GM23338 (cell line): ENCODE measurements around the gene TMEM101. TPM values are rescaled to one million over a fixed set of nuclear protein-coding genes. Genes with fewer than 3 reads are reported as not detected.

Source experiments
- ATAC-seq: fragments of 200-7000 bp; cut with Tn5 transposase; 3 replicates; pipeline ENCODE4 v1.9.1; 2020
- DNase-seq: peaks from one replicate; pipeline ENCODE4 v3.0.0-alpha.2; 2015; ENCODE audit warnings: low spot score
- H2AFZ ChIP-seq: fragments of 200-600 bp; sonication (generic); 2 replicates; pipeline ENCODE4 v1.8.0; 2016; ENCODE audit warnings: antibody characterized with exemption, mild to moderate bottlenecking, moderate library complexity
- H3F3A ChIP-seq: fragments of 200-600 bp; sonication (generic); replicated peaks from 2 replicates; pipeline ENCODE4 v1.8.0; 2017; ENCODE audit warnings: antibody characterized with exemption, mixed run types, low read depth
- H3K27ac ChIP-seq: fragments of 200-600 bp; sonication (generic); 2 replicates; pipeline ENCODE4 v1.6.1; 2016; ENCODE audit warnings: low read depth
- H3K27me3 ChIP-seq: fragments of 200-600 bp; sonication (generic); 2 replicates; pipeline ENCODE4 v1.8.0; 2016; ENCODE audit warnings: mild to moderate bottlenecking, mixed run types, moderate library complexity; ENCODE audit not compliant: insufficient read depth
- H3K36me3 ChIP-seq: fragments of 200-600 bp; sonication (generic); 2 replicates; pipeline ENCODE4 v1.8.0; 2016; ENCODE audit warnings: mild to moderate bottlenecking; ENCODE audit not compliant: insufficient read depth
- H3K4me1 ChIP-seq: fragments of 200-600 bp; sonication (generic); 2 replicates; pipeline ENCODE4 v1.8.0; 2016; ENCODE audit warnings: mild to moderate bottlenecking, moderate library complexity; ENCODE audit not compliant: insufficient read depth
- H3K4me2 ChIP-seq: fragments of 200-600 bp; sonication (generic); 2 replicates; pipeline ENCODE4 v1.7.1; 2017; ENCODE audit warnings: mixed run types
- H3K4me3 ChIP-seq: fragments of 200-600 bp; sonication (generic); 2 replicates; pipeline ENCODE4 v1.6.1; 2016; ENCODE audit warnings: mixed run types
- H3K79me2 ChIP-seq: fragments of 200-600 bp; sonication (generic); replicated peaks from 2 replicates; pipeline ENCODE4 v1.8.0; 2017; ENCODE audit warnings: mild to moderate bottlenecking; ENCODE audit not compliant: insufficient read depth
- H3K9me2 ChIP-seq: fragments of 200-600 bp; sonication (generic); 2 replicates; pipeline ENCODE4 v1.8.0; 2017; ENCODE audit not compliant: insufficient read depth
- H4K20me1 ChIP-seq: fragments of 200-600 bp; sonication (generic); replicated peaks from 2 replicates; pipeline ENCODE4 v1.8.0; 2017; ENCODE audit warnings: mild to moderate bottlenecking; ENCODE audit not compliant: insufficient read depth
- H3K27ac Mint-ChIP-seq: 2 replicates; pipeline ENCODE4 v1.8.0; 2020; ENCODE audit warnings: inconsistent platforms, mild to moderate bottlenecking, moderate library complexity, mixed read lengths
- H3K27me3 Mint-ChIP-seq: 3 replicates; pipeline ENCODE4 v1.8.0; 2022; ENCODE audit warnings: low read depth, mild to moderate bottlenecking, moderate library complexity, mixed read lengths, inconsistent platforms; ENCODE audit not compliant: insufficient read depth, poor library complexity
- H3K36me3 Mint-ChIP-seq: 3 replicates; pipeline ENCODE4 v1.8.0; 2021; ENCODE audit warnings: low read depth, mild to moderate bottlenecking, inconsistent platforms, moderate library complexity, mixed read lengths
- H3K4me1 Mint-ChIP-seq: 3 replicates; pipeline ENCODE4 v1.8.0; 2020; ENCODE audit warnings: mild to moderate bottlenecking, inconsistent platforms, mixed read lengths
- H3K4me3 Mint-ChIP-seq: 3 replicates; pipeline ENCODE4 v1.8.0; 2021; ENCODE audit warnings: moderate library complexity, mild to moderate bottlenecking, inconsistent platforms, mixed read lengths
- H3K9me3 Mint-ChIP-seq: 3 replicates; pipeline ENCODE4 v1.8.0; 2020; ENCODE audit warnings: moderate library complexity, mild to moderate bottlenecking, inconsistent platforms, mixed read lengths
- EZH2 ChIP-seq: fragments of 200-600 bp; sonication (generic); IDR thresholded peaks from one replicate; pipeline ENCODE4 v1.8.0; 2017; ENCODE audit warnings: antibody characterized with exemption, mild to moderate bottlenecking, low read depth; ENCODE audit not compliant: unreplicated experiment
- JUNB ChIP-seq: IDR thresholded peaks from one replicate; pipeline ENCODE4 v1.6.1; 2016; ENCODE audit warnings: antibody characterized with exemption; ENCODE audit not compliant: unreplicated experiment
- NANOG ChIP-seq: IDR thresholded peaks from 2 replicates; pipeline ENCODE4 v1.6.1; 2016; ENCODE audit warnings: antibody characterized with exemption, borderline replicate concordance
- STAT1 ChIP-seq: IDR thresholded peaks from one replicate; pipeline ENCODE4 v1.6.1; 2016; ENCODE audit warnings: antibody characterized with exemption; ENCODE audit not compliant: unreplicated experiment
- polyA plus RNA-seq: library from polyadenylated mRNA; unstranded; fragments of >200 nt; fragmentation: Nextera tagmentation; extraction: Ambion mirVana; gene quantifications from 2 replicates; pipeline ENCODE4 v1.2.1, GENCODE V29; 2016
- total RNA-seq: library from RNA; depleted of rRNA; stranded (reverse); fragments of >200 nt; shearing (Covaris generic); gene quantifications from 2 replicates; pipeline ENCODE4 v1.2.3, GENCODE V29; 2014
- TF ChIP-seq, protein P1 (sequence below): IDR thresholded peaks from one replicate; pipeline ENCODE4 v1.6.1; 2018; ENCODE audit warnings: antibody characterized with exemption; ENCODE audit not compliant: unreplicated experiment
- TF ChIP-seq, protein P2 (sequence below): fragments of 250-450 bp; sonication (Bioruptor Pico); IDR thresholded peaks from 2 replicates; pipeline ENCODE4 v1.5.0; 2020; ENCODE audit warnings: mild to moderate bottlenecking, moderate library complexity

TMEM101 gene
- total and polyA plus RNA-seq, 2 experiments from 2014 or later = 15.9 to 31.6 TPM

DNA sequence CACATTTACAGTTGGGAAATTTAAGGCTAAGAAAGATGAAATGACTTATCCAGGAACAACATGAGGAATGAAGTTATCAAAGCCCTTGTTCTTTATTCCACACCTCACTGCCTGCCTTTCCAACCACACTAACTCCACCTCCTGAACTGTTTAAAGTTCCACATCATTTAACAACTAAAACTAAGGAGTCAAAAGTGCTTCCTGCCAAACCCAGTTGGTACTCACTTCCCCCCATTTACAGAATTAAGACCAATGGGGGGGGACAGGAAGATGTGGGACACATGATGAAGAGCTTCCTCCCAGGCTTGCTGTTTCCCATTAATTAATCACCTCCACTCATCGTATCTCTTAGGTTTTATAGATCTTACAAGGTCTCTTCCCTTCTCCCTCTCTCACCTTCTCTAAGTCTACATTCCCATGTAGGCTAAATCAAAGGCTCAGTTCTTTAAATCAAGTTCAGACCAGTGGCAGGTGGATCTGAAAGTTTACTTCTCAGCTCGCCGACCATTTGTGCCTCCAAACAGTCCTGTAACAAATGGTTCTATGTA is 19.2 kb upstream of the TMEM101 start (continued):
- TF ChIP-seq, protein P1, sequence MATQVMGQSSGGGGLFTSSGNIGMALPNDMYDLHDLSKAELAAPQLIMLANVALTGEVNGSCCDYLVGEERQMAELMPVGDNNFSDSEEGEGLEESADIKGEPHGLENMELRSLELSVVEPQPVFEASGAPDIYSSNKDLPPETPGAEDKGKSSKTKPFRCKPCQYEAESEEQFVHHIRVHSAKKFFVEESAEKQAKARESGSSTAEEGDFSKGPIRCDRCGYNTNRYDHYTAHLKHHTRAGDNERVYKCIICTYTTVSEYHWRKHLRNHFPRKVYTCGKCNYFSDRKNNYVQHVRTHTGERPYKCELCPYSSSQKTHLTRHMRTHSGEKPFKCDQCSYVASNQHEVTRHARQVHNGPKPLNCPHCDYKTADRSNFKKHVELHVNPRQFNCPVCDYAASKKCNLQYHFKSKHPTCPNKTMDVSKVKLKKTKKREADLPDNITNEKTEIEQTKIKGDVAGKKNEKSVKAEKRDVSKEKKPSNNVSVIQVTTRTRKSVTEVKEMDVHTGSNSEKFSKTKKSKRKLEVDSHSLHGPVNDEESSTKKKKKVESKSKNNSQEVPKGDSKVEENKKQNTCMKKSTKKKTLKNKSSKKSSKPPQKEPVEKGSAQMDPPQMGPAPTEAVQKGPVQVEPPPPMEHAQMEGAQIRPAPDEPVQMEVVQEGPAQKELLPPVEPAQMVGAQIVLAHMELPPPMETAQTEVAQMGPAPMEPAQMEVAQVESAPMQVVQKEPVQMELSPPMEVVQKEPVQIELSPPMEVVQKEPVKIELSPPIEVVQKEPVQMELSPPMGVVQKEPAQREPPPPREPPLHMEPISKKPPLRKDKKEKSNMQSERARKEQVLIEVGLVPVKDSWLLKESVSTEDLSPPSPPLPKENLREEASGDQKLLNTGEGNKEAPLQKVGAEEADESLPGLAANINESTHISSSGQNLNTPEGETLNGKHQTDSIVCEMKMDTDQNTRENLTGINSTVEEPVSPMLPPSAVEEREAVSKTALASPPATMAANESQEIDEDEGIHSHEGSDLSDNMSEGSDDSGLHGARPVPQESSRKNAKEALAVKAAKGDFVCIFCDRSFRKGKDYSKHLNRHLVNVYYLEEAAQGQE = no peak
- no peak for TF ChIP-seq JUNB

DNA sequence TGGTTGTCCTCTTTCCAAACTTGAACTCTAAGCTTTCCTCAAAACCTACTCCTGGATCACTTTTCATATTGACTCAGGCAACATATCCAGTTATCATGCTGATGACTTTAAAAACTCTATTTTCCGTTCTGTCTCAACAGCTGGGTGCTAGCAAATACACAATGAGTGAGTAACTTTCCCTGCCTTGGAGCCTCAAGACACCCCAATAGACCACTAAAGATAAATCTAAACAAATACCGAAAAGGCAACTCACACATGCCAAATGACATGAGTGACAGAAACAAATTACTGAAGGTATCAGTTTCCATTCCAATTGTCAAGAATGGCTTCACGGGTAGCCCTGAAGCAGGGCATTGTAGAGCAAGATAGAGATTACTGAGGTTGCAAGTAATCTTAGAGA is 15.7 kb upstream of the TMEM101 start:
- H3K4me2 ChIP-seq = no peak overlapping the region
- no peaks in the 10 kb centered on the region for H3K9me2 ChIP-seq
- 0 out of 2 replicates have a peak, but pooled peaks cover 2% of the 10 kb centered on the region for H3K79me2 ChIP-seq
- peaks cover 22% of the 10 kb centered on the region for H4K20me1 ChIP-seq
- H3K9me3 Mint-ChIP-seq = no peaks in the 10 kb centered on the region
- TF ChIP-seq EZH2 = no peak
- DNase-seq = no peak
- no peak for ATAC-seq
- peaks cover 10% of the 10 kb centered on the region for H3K36me3 ChIP-seq
- no peak overlapping the region for H3K27ac Mint-ChIP-seq
- peaks cover 43% of the 10 kb centered on the region for H3K36me3 Mint-ChIP-seq
- H3K4me1 Mint-ChIP-seq = no peaks in the 10 kb centered on the region
- no peak overlapping the region for H3K27ac ChIP-seq
- no peaks in the 10 kb centered on the region for H3K4me1 ChIP-seq
- H3K4me3 ChIP-seq = no peak overlapping the region
- no peaks in the 10 kb centered on the region for H3K27me3 ChIP-seq
- no peak overlapping the region for H3K4me3 Mint-ChIP-seq
- peaks cover 2% of the 10 kb centered on the region for H3K27me3 Mint-ChIP-seq
- peaks cover 16% of the 10 kb centered on the region for H3F3A ChIP-seq
- no peak overlapping the region for H2AFZ ChIP-seq

DNA sequence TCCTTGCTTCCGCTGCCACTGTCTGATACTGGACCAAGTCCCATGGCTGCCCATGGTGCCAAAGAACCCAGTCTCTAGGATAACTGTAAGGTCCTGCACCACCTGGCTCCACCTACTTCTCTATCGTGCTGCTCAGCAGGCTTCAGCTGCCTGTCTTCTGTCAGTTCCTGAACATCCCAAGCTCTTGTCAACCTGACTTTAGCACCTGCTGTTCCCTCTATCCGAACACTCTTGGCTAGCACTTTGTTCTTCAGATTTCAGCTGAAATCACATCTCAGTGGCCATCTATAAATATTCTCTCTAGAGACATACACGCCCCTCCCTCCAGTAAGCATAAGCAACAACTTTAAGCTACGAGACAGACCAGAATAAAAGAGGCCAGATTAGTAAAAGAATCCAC is 15.0 kb upstream of the TMEM101 start:
- Histone ChIP-seq H3K79me2 (0 out of 2 replicates have a peak, but pooled peaks cover 2% of the 10 kb centered on the region), H3F3A (peaks cover 16% of the 10 kb centered on the region), H2AFZ (no peak overlapping the region), H4K20me1 (peaks cover 22% of the 10 kb centered on the region), H3K9me2 (no peaks in the 10 kb centered on the region), H3K36me3 (peaks cover 10% of the 10 kb centered on the region), H3K27ac (no peak overlapping the region), H3K27me3 (no peaks in the 10 kb centered on the region), H3K4me2 (no peak overlapping the region), H3K4me3 (no peak overlapping the region), H3K4me1 (no peaks in the 10 kb centered on the region)
- Mint-ChIP-seq H3K27me3 (peaks cover 3% of the 10 kb centered on the region), H3K36me3 (peaks cover 40% of the 10 kb centered on the region), H3K27ac (no peak overlapping the region), H3K4me3 (no peak overlapping the region), H3K9me3 (no peaks in the 10 kb centered on the region), H3K4me1 (no peaks in the 10 kb centered on the region)
- no peak for DNase-seq
- no peak for ATAC-seq
- TF ChIP-seq NANOG (no peak), STAT1 (no peak)
- TF ChIP-seq, protein P2, sequence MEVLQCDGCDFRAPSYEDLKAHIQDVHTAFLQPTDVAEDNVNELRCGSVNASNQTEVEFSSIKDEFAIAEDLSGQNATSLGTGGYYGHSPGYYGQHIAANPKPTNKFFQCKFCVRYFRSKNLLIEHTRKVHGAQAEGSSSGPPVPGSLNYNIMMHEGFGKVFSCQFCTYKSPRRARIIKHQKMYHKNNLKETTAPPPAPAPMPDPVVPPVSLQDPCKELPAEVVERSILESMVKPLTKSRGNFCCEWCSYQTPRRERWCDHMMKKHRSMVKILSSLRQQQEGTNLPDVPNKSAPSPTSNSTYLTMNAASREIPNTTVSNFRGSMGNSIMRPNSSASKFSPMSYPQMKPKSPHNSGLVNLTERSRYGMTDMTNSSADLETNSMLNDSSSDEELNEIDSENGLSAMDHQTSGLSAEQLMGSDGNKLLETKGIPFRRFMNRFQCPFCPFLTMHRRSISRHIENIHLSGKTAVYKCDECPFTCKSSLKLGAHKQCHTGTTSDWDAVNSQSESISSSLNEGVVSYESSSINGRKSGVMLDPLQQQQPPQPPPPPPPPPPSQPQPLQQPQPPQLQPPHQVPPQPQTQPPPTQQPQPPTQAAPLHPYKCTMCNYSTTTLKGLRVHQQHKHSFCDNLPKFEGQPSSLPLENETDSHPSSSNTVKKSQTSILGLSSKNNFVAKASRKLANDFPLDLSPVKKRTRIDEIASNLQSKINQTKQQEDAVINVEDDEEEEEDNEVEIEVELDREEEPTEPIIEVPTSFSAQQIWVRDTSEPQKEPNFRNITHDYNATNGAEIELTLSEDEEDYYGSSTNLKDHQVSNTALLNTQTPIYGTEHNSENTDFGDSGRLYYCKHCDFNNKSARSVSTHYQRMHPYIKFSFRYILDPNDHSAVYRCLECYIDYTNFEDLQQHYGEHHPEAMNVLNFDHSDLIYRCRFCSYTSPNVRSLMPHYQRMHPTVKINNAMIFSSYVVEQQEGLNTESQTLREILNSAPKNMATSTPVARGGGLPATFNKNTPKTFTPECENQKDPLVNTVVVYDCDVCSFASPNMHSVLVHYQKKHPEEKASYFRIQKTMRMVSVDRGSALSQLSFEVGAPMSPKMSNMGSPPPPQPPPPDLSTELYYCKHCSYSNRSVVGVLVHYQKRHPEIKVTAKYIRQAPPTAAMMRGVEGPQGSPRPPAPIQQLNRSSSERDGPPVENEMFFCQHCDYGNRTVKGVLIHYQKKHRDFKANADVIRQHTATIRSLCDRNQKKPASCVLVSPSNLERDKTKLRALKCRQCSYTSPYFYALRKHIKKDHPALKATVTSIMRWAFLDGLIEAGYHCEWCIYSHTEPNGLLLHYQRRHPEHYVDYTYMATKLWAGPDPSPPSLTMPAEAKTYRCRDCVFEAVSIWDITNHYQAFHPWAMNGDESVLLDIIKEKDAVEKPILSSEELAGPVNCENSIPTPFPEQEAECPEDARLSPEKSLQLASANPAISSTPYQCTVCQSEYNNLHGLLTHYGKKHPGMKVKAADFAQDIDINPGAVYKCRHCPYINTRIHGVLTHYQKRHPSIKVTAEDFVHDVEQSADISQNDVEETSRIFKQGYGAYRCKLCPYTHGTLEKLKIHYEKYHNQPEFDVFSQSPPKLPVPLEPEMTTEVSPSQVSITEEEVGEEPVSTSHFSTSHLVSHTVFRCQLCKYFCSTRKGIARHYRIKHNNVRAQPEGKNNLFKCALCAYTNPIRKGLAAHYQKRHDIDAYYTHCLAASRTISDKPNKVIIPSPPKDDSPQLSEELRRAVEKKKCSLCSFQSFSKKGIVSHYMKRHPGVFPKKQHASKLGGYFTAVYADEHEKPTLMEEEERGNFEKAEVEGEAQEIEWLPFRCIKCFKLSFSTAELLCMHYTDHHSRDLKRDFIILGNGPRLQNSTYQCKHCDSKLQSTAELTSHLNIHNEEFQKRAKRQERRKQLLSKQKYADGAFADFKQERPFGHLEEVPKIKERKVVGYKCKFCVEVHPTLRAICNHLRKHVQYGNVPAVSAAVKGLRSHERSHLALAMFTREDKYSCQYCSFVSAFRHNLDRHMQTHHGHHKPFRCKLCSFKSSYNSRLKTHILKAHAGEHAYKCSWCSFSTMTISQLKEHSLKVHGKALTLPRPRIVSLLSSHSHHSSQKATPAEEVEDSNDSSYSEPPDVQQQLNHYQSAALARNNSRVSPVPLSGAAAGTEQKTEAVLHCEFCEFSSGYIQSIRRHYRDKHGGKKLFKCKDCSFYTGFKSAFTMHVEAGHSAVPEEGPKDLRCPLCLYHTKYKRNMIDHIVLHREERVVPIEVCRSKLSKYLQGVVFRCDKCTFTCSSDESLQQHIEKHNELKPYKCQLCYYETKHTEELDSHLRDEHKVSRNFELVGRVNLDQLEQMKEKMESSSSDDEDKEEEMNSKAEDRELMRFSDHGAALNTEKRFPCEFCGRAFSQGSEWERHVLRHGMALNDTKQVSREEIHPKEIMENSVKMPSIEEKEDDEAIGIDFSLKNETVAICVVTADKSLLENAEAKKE (CRISPR knock-in tag) = no peak
- TF ChIP-seq, protein P1 = no peak
